K562 (cell line): Measurements from ENCODE around the gene PKDCC. TPM values are rescaled to one million over a fixed set of nuclear protein-coding genes. Genes with fewer than 3 reads are reported as not detected.

ENCODE experiments used
- ATAC-seq: fragments of 200-7000 bp; cut with Tn5 transposase; 3 replicates; pipeline ENCODE4 v1.9.1; 2020; ENCODE audit warnings: moderate library complexity
- BruUV-seq: library from RNA; stranded (reverse); fragments of 400-500 nt; replicated peaks from 2 replicates; lab custom pipeline; 2021; lab: Mats Ljungman, UMichigan
- CTCF ChIA-PET: fragments of 300-600 bp; formaldehyde crosslinking; extraction: SDS; loops from one replicate; lab custom pipeline; 2021; ENCODE audit warnings: low intra/inter-chr PET ratio; lab: Yijun Ruan, JAX
- POLR2A ChIA-PET: fragments of 300-600, 350-650 bp; sonication (Branson Sonifier 250); formaldehyde crosslinking; extraction: SDS; loops from one replicate; lab custom pipeline; 2021; ENCODE audit warnings: antibody characterized with exemption, inconsistent platforms; lab: Yijun Ruan, JAX
- DNase-seq, 4 experiments: peaks; one replicate each; pipeline versions ENCODE4 v3.0.0 to v3.0.0-alpha.2; 2011 to 2018; ENCODE audit warnings: low spot score in 3 of 4, mixed read lengths in 3 of 4; ENCODE audit errors: extremely low read depth in 1 of 4
- FAIRE-seq: peaks from 2 replicates; lab custom pipeline; 2011; peaks lifted over from hg19 to GRCh38; lab: Jason Lieb, UNC
- H2AFZ ChIP-seq: 2 replicates; pipeline ENCODE4 v1.6.0; 2011; ENCODE audit warnings: low read depth, low read length, control low read depth, inconsistent platforms
- H3K27ac ChIP-seq: fragments of 200-600 bp; 3 replicates; pipeline ENCODE4 v1.8.0; 2011; ENCODE audit warnings: low read depth, mild to moderate bottlenecking, control low read depth, inconsistent platforms, low read length, moderate library complexity, mixed read lengths; ENCODE audit errors: extremely low read depth
- H3K27me3 ChIP-seq, 2 experiments: fragments of 300-600 bp in 1 of 2; 2 replicates in 1 of 2; 3 replicates in 1 of 2; pipeline versions ENCODE4 v1.6.0 to v1.8.0; 2011; ENCODE audit warnings: inconsistent platforms in 2 of 2, low read length in 2 of 2, mild to moderate bottlenecking in 1 of 2, mixed read lengths in 1 of 2, moderate library complexity in 1 of 2; ENCODE audit not compliant: control insufficient read depth in 2 of 2, insufficient read depth in 2 of 2
- H3K36me3 ChIP-seq: fragments of 300-600 bp; 3 replicates; pipeline ENCODE4 v1.8.0; 2011; ENCODE audit warnings: mild to moderate bottlenecking, low read length, inconsistent platforms; ENCODE audit not compliant: control insufficient read depth, insufficient read depth
- H3K4me1 ChIP-seq, 2 experiments: fragments of 200-600 bp in 1 of 2; replicated peaks in 1 of 2; 2 replicates in 1 of 2; 3 replicates in 1 of 2; pipeline versions ENCODE4 v1.5.1 to v1.8.0; 2011; ENCODE audit warnings: inconsistent platforms in 2 of 2, low read length in 2 of 2, mild to moderate bottlenecking in 1 of 2, mixed read lengths in 1 of 2, moderate library complexity in 1 of 2; ENCODE audit not compliant: control insufficient read depth in 2 of 2, insufficient read depth in 2 of 2
- H3K4me2 ChIP-seq: 2 replicates; pipeline ENCODE4 v1.6.1; 2011; ENCODE audit warnings: low read length, control low read depth, inconsistent platforms, mixed read lengths; ENCODE audit not compliant: insufficient read depth
- H3K4me3 ChIP-seq: fragments of 200-600 bp; sonication (generic), shearing (Covaris generic); 2 replicates; pipeline ENCODE4 v1.5.1; 2016; ENCODE audit warnings: control low read depth, inconsistent platforms
- H3K79me2 ChIP-seq: fragments of 200-600 bp; 3 replicates; pipeline ENCODE4 v1.8.0; 2011; ENCODE audit warnings: low read length, inconsistent platforms; ENCODE audit not compliant: control insufficient read depth, insufficient read depth
- H3K9ac ChIP-seq, 2 experiments: 2 replicates each; pipeline versions ENCODE4 v1.6.0 to v1.6.1; 2011; ENCODE audit warnings: low read depth in 2 of 2, low read length in 2 of 2, control low read depth in 1 of 2, inconsistent platforms in 1 of 2, mild to moderate bottlenecking in 1 of 2, mixed read lengths in 1 of 2; ENCODE audit not compliant: insufficient read depth in 1 of 2
- H3K9me1 ChIP-seq: one replicate; pipeline ENCODE4 v1.6.0; 2011; ENCODE audit warnings: inconsistent platforms, mild to moderate bottlenecking, low read length, moderate library complexity; ENCODE audit not compliant: control insufficient read depth, insufficient read depth
- H3K9me3 ChIP-seq: replicated peaks from 2 replicates; pipeline ENCODE4 v1.5.1; 2011; ENCODE audit warnings: low read depth, low read length, inconsistent platforms; ENCODE audit not compliant: control insufficient read depth, insufficient read depth
- H4K20me1 ChIP-seq: replicated peaks from 2 replicates; pipeline ENCODE4 v1.6.1; 2011; ENCODE audit warnings: low read length, inconsistent platforms, mixed read lengths; ENCODE audit not compliant: control insufficient read depth, insufficient read depth
- CTBP1 ChIP-seq: fragments of 450-650 bp; IDR thresholded peaks from 2 replicates; pipeline ENCODE4 v1.6.1; 2016; ENCODE audit warnings: borderline replicate concordance
- HNRNPLL ChIP-seq: fragments of 200-400 bp; formaldehyde crosslinking; IDR thresholded peaks from 2 replicates; pipeline ENCODE4 v1.6.1; 2017; ENCODE audit warnings: low read length, low read depth, mild to moderate bottlenecking; ENCODE audit not compliant: poor library complexity, severe bottlenecking
- KDM5B ChIP-seq: fragments of 200-600 bp; sonication (generic); IDR thresholded peaks from 2 replicates; pipeline ENCODE4 v1.6.1; 2012; ENCODE audit warnings: low read depth, mild to moderate bottlenecking, moderate library complexity, low read length, control low read depth, inconsistent platforms; ENCODE audit not compliant: insufficient replicate concordance
- MTA1 ChIP-seq: fragments of 450-650 bp; IDR thresholded peaks from 2 replicates; pipeline ENCODE4 v1.6.1; 2017; ENCODE audit warnings: borderline replicate concordance
- NCOA4 ChIP-seq: fragments of 450-650 bp; IDR thresholded peaks from 2 replicates; pipeline ENCODE4 v1.6.1; 2018; ENCODE audit warnings: mild to moderate bottlenecking; ENCODE audit not compliant: partially characterized antibody
- SETDB1 ChIP-seq: IDR thresholded peaks from one replicate; pipeline ENCODE4 v1.6.1; 2012; ENCODE audit warnings: low read length, control low read depth, inconsistent platforms
- SPI1 ChIP-seq: IDR thresholded peaks from 2 replicates; pipeline ENCODE4 v1.6.1; 2011; ENCODE audit warnings: low read depth, low read length, control low read depth, borderline replicate concordance
- TCF7 ChIP-seq: sonication (generic); IDR thresholded peaks from 2 replicates; pipeline ENCODE4 v1.6.1; 2016; ENCODE audit warnings: antibody characterized with exemption, borderline replicate concordance
- TFE3 ChIP-seq: fragments of 450-650 bp; formaldehyde crosslinking; IDR thresholded peaks from 2 replicates; pipeline ENCODE4 v1.4.0; 2020; ENCODE audit warnings: mild to moderate bottlenecking, mixed read lengths
- ZNF165 ChIP-seq: fragments of 250-450 bp; sonication (Bioruptor Pico); IDR thresholded peaks from 2 replicates; pipeline ENCODE4 v1.4.0; 2020; ENCODE audit warnings: borderline replicate concordance
- ZNF24 ChIP-seq: fragments of 450-650 bp; IDR thresholded peaks from 2 replicates; pipeline ENCODE4 v1.6.1; 2016
- ZNF398 ChIP-seq: fragments of 250-450 bp; sonication (Bioruptor Pico); IDR thresholded peaks from 2 replicates; pipeline ENCODE4 v1.8.0; 2021; ENCODE audit warnings: moderate library complexity, mild to moderate bottlenecking, inconsistent platforms
- WGBS: fragments of 100-300 bp; shearing (Covaris generic); methylation state at CpG from one replicate; pipeline ENCODE4 v1.1.6; 2016; ENCODE audit warnings: low coverage, mixed read lengths; ENCODE audit not compliant: insufficient coverage; ENCODE audit errors: missing lambda C conversion rate; 5-methylcytosine and 5-hydroxymethylcytosine counted together
- in situ Hi-C: fragments of 300-500 bp; cut with MboI; formaldehyde crosslinking; loops from 4 replicates; pipeline ENCODE4 v1.15.0; 2018; ENCODE audit warnings: inconsistent platforms, mixed read lengths
- intact Hi-C: fragments of 100-400 bp; cut with micrococcal nuclease; formaldehyde crosslinking; loops from 2 replicates; pipeline ENCODE4 v1.14.2; 2022
- polyA plus RNA-seq, 8 experiments: library from polyadenylated mRNA; depleted of rRNA in 4 of 8; stranded (reverse) in 5 of 8; unstranded in 3 of 8; fragments of >200 nt; fragmentation: Nextera tagmentation in 2 of 8; fragmentation: Illumina TruSeq in 1 of 8; extraction: Ambion mirVana in 2 of 8; extraction: Trizol in 1 of 8; gene quantifications; 2 replicates each; pipeline versions ENCODE4 v1.2.1 to v1.2.3, GENCODE V29; 2011 to 2014; ENCODE audit warnings: inconsistent platforms in 1 of 8, missing spikeins in 1 of 8
- total RNA-seq, 7 experiments: library from RNA; depleted of rRNA in 6 of 7; stranded (reverse); fragments of >200 nt in 6 of 7; fragmentation: Illumina TruSeq in 2 of 7; extraction: Trizol in 2 of 7; gene quantifications; 2 replicates each; pipeline versions ENCODE4 v1.2.1 to v1.2.3, GENCODE V29; 2011 to 2021; ENCODE audit warnings: low replicate concordance in 1 of 7

The PKDCC gene
- total and polyA plus RNA-seq, 9 of the 15 experiments (the other 6 are each of a cell fraction or from before 2014, with no cell fraction given): 0.62 to 14.8 (median 1.3) TPM; not detected in 2

DNA sequence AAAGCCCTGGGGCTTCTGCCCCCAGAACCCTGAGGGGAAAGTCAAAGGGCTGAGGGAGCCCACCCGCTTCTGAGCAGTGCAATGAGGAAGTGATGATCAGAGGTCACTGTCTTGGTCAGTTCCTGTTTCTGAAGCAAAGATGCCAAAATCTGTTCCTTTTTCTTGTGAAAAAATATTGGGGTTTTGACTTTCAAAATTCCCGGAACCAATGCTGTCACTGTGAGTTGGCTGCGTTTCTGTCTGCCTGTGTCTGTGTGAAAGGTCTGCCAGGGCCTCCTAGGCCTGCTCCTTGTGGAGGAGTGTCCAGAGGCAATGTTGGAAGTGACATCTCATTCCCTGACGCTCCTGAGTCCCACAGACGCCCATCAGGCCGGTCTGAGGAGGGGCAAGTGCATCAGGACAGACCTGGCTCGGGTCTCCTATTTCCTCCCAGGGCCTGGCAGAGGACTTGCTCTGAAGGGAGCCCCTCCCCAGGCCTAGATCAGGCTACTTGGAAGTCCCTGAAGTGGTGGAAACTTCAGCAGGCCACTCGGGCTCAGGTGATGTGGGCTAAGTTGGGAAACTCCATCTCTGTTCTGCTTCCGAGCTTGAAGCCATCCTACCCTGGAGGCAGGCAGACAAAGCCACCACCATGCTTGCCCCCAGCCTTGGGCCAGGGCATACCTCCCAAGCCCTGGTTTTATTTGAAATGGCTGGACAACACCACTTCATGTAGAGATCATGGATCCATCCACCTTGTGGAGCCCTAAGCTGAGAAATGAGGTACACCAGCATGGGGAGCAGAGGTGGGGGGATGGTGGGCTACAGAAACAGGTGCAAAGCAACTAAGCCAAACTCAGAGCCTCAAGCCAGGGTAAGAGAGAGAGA lies 51.0 kb downstream of the PKDCC start:
- Histone ChIP-seq H3K9me1 (no peaks in the 10 kb centered on the region), H3K4me2 (no peak overlapping the region), H3K4me1 (peaks cover 0 to 8% of the 10 kb centered on the region in 2 experiments; a peak in 2 of 5 replicates), H3K27me3 (no peaks in the 10 kb centered on the region; a peak in 1 of 5 replicates), H3K79me2 (no peaks in the 10 kb centered on the region), H3K9me3 (no peaks in the 10 kb centered on the region; the same call in 1 of the 2 replicates), H3K9ac (no peak overlapping the region), H2AFZ (no peak overlapping the region), H3K36me3 (no peaks in the 10 kb centered on the region), H3K4me3 (no peak overlapping the region), H3K27ac (no peak overlapping the region), H4K20me1 (no peaks in the 10 kb centered on the region)
- ChIA-PET CTCF (interaction anchor here (0.6 to 1.1 kb wide), 3 partner anchors 97 to 246 kb away, joined by 3 to 5 read pairs (median 3); no protein-coding TSS in a partner anchor), POLR2A (no interaction called here)
- DNase-seq (no peak), FAIRE-seq (no peak), ATAC-seq (no peak)
- in situ Hi-C loops: loop anchor here (5.0 to 10.0 kb wide), 3 partner anchors 98 to 226 kb away; no protein-coding TSS in a partner anchor
- BruUV-seq: no TSS peak
- intact Hi-C loops: loop anchor here (5.0 kb wide), 1 partner anchor 263 kb away; the partner anchor contains the start of gene COX7A2L
- 4% methylated on average over 8 of the region's 9 CpGs for whole genome bisulfite sequencing
- no peak for TF ChIP-seq HNRNPLL
- no peak for TF ChIP-seq KDM5B
- no peak for TF ChIP-seq MTA1
- no peak for TF ChIP-seq ZNF165
- no peak for TF ChIP-seq TCF7
- TF ChIP-seq SETDB1: no peak
- TF ChIP-seq CTBP1: peak; percentile 15; the same call in 1 of the 2 replicates
- TF ChIP-seq ZNF398 (CRISPR knock-in tag): no peak
- TF ChIP-seq TFE3 (CRISPR knock-in tag): no peak
- TF ChIP-seq NCOA4: no peak
- peak; percentile 91; the same call in 1 of the 2 replicates for TF ChIP-seq SPI1
- no peak for TF ChIP-seq ZNF24
